HEK293 (cell line): ENCODE results near the gene ENAH.

ENCODE experiments used
- BCL6B ChIP-seq: fragments of 450-650 bp; formaldehyde crosslinking; IDR thresholded peaks from 2 replicates; pipeline ENCODE4 v1.5.1; 2017; ENCODE audit warnings: missing biosample characterization, missing genetic modification characterization
- IKZF3 ChIP-seq: fragments of 450-650 bp; IDR thresholded peaks from 2 replicates; pipeline ENCODE4 v1.5.0; 2018; ENCODE audit warnings: missing biosample characterization, mild to moderate bottlenecking, missing genetic modification characterization, moderate library complexity
- KLF17 ChIP-seq: fragments of 450-650 bp; formaldehyde crosslinking; IDR thresholded peaks from 2 replicates; pipeline ENCODE4 v1.5.1; 2016; ENCODE audit warnings: missing biosample characterization, missing genetic modification characterization
- PRDM2 ChIP-seq: fragments of 450-650 bp; formaldehyde crosslinking; IDR thresholded peaks from 2 replicates; pipeline ENCODE4 v1.5.1; 2016; ENCODE audit warnings: missing biosample characterization, missing genetic modification characterization, borderline replicate concordance
- REPIN1 ChIP-seq: fragments of 450-650 bp; formaldehyde crosslinking; IDR thresholded peaks from 2 replicates; pipeline ENCODE4 v1.5.1; 2017; ENCODE audit warnings: missing biosample characterization, missing genetic modification characterization, low read depth
- TCF7L2 ChIP-seq: IDR thresholded peaks from 2 replicates; pipeline ENCODE4 v1.6.1; 2011; ENCODE audit warnings: low read depth, mild to moderate bottlenecking, inconsistent platforms, low read length, moderate library complexity, borderline replicate concordance
- WT1 ChIP-seq: fragments of 450-650 bp; formaldehyde crosslinking; IDR thresholded peaks from 2 replicates; pipeline ENCODE4 v1.5.1; 2016; ENCODE audit warnings: missing biosample characterization, missing genetic modification characterization
- ZBTB21 ChIP-seq: fragments of 450-650 bp; formaldehyde crosslinking; IDR thresholded peaks from 2 replicates; pipeline ENCODE4 v1.5.1; 2017; ENCODE audit warnings: missing biosample characterization, missing genetic modification characterization
- ZBTB8A ChIP-seq: fragments of 450-650 bp; formaldehyde crosslinking; IDR thresholded peaks from 2 replicates; pipeline ENCODE4 v1.5.1; 2016; ENCODE audit warnings: missing biosample characterization, missing genetic modification characterization
- ZFP41 ChIP-seq: fragments of 450-650 bp; formaldehyde crosslinking; IDR thresholded peaks from 2 replicates; pipeline ENCODE4 v1.5.1; 2016; ENCODE audit warnings: missing biosample characterization, missing genetic modification characterization, borderline replicate concordance
- ZNF10 ChIP-seq: fragments of 450-650 bp; formaldehyde crosslinking; IDR thresholded peaks from 2 replicates; pipeline ENCODE4 v1.5.1; 2017; ENCODE audit warnings: missing biosample characterization, missing genetic modification characterization
- ZNF16 ChIP-seq: fragments of 450-650 bp; formaldehyde crosslinking; IDR thresholded peaks from 2 replicates; pipeline ENCODE4 v1.5.1; 2016; ENCODE audit warnings: low read depth, missing biosample characterization, missing genetic modification characterization
- ZNF248 ChIP-seq: fragments of 450-650 bp; formaldehyde crosslinking; IDR thresholded peaks from 2 replicates; pipeline ENCODE4 v1.5.1; 2017; ENCODE audit warnings: missing biosample characterization, missing genetic modification characterization
- ZNF274 ChIP-seq, 2 experiments: fragments of 200-500 bp in 1 of 2; fragments of 450-650 bp in 1 of 2; sonication (Bioruptor generic) in 1 of 2; formaldehyde crosslinking in 1 of 2; IDR thresholded peaks; 2 replicates each; pipeline versions ENCODE4 v1.5.1 to v1.6.1; 2014 to 2016; ENCODE audit warnings: borderline replicate concordance in 1 of 2, inconsistent platforms in 1 of 2, low read length in 1 of 2, missing biosample characterization in 1 of 2, missing genetic modification characterization in 1 of 2
- ZNF324 ChIP-seq: fragments of 450-650 bp; formaldehyde crosslinking; IDR thresholded peaks from 2 replicates; pipeline ENCODE4 v1.5.1; 2016; ENCODE audit warnings: missing biosample characterization, missing genetic modification characterization
- ZNF354C ChIP-seq: fragments of 450-650 bp; formaldehyde crosslinking; IDR thresholded peaks from 2 replicates; pipeline ENCODE4 v1.5.1; 2016; ENCODE audit warnings: missing biosample characterization, missing genetic modification characterization, low read depth, borderline replicate concordance
- ZNF416 ChIP-seq: fragments of 450-650 bp; formaldehyde crosslinking; IDR thresholded peaks from 2 replicates; pipeline ENCODE4 v1.5.1; 2016; ENCODE audit warnings: missing biosample characterization, missing genetic modification characterization
- ZNF48 ChIP-seq: fragments of 450-650 bp; formaldehyde crosslinking; IDR thresholded peaks from 2 replicates; pipeline ENCODE4 v1.5.1; 2016; ENCODE audit warnings: missing biosample characterization, missing genetic modification characterization
- ZNF571 ChIP-seq: fragments of 450-650 bp; formaldehyde crosslinking; IDR thresholded peaks from 2 replicates; pipeline ENCODE4 v1.5.0; 2017; ENCODE audit warnings: missing biosample characterization, missing genetic modification characterization
- ZNF747 ChIP-seq: fragments of 450-650 bp; formaldehyde crosslinking; IDR thresholded peaks from 2 replicates; pipeline ENCODE4 v1.5.1; 2016; ENCODE audit warnings: missing biosample characterization, missing genetic modification characterization
- ZNF843 ChIP-seq: fragments of 450-650 bp; formaldehyde crosslinking; IDR thresholded peaks from 2 replicates; pipeline ENCODE4 v1.5.1; 2016; ENCODE audit warnings: missing biosample characterization, missing genetic modification characterization
- ZSCAN16 ChIP-seq: fragments of 450-650 bp; formaldehyde crosslinking; IDR thresholded peaks from 2 replicates; pipeline ENCODE4 v1.5.1; 2016; ENCODE audit warnings: missing biosample characterization, missing genetic modification characterization
- ZSCAN4 ChIP-seq: fragments of 450-650 bp; formaldehyde crosslinking; IDR thresholded peaks from 2 replicates; pipeline ENCODE4 v1.5.1; 2017; ENCODE audit warnings: missing biosample characterization, missing genetic modification characterization
- TF ChIP-seq, protein P1 (sequence below): fragments of 450-650 bp; formaldehyde crosslinking; IDR thresholded peaks from 2 replicates; pipeline ENCODE4 v1.5.1; 2016; ENCODE audit warnings: missing biosample characterization, missing genetic modification characterization

Gene ENAH

GRCh38 chr1:225607355-225607754 is 45.6 kb downstream of the ENAH start (continued):
- TF ChIP-seq, protein P1, sequence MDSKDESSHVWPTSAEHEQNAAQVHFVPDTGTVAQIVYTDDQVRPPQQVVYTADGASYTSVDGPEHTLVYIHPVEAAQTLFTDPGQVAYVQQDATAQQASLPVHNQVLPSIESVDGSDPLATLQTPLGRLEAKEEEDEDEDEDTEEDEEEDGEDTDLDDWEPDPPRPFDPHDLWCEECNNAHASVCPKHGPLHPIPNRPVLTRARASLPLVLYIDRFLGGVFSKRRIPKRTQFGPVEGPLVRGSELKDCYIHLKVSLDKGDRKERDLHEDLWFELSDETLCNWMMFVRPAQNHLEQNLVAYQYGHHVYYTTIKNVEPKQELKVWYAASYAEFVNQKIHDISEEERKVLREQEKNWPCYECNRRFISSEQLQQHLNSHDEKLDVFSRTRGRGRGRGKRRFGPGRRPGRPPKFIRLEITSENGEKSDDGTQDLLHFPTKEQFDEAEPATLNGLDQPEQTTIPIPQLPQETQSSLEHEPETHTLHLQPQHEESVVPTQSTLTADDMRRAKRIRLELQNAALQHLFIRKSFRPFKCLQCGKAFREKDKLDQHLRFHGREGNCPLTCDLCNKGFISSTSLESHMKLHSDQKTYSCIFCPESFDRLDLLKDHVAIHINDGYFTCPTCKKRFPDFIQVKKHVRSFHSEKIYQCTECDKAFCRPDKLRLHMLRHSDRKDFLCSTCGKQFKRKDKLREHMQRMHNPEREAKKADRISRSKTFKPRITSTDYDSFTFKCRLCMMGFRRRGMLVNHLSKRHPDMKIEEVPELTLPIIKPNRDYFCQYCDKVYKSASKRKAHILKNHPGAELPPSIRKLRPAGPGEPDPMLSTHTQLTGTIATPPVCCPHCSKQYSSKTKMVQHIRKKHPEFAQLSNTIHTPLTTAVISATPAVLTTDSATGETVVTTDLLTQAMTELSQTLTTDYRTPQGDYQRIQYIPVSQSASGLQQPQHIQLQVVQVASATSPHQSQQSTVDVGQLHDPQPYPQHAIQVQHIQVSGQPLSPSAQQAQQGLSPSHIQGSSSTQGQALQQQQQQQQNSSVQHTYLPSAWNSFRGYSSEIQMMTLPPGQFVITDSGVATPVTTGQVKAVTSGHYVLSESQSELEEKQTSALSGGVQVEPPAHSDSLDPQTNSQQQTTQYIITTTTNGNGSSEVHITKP (tag by site-specific recombination), result peak; percentile 87
- no peak for TF ChIP-seq PRDM2
- no peak for TF ChIP-seq ZSCAN16 (tag by site-specific recombination)
- no peak for TF ChIP-seq ZBTB8A (tag by site-specific recombination)
- no peak for TF ChIP-seq TCF7L2
- TF ChIP-seq REPIN1 (tag by site-specific recombination), result peak; percentile 57; the same call in 1 of the 2 replicates
- TF ChIP-seq ZNF324, result no peak
- TF ChIP-seq ZNF48 (tag by site-specific recombination), result no peak
- peak; percentile 63 for TF ChIP-seq BCL6B (tag by site-specific recombination)
- TF ChIP-seq ZFP41 (tag by site-specific recombination), result no peak
- TF ChIP-seq ZNF248 (tag by site-specific recombination), result no peak
- TF ChIP-seq ZNF354C (tag by site-specific recombination), result no peak
- TF ChIP-seq ZNF843 (tag by site-specific recombination), result peak; percentile 83
- TF ChIP-seq ZNF416, result no peak
- no peak for TF ChIP-seq ZSCAN4
- peak; percentile 59; the same call in 1 of the 2 replicates for TF ChIP-seq KLF17 (tag by site-specific recombination)
- no peak for TF ChIP-seq ZNF747 (tag by site-specific recombination)
- peak; percentile 74 for TF ChIP-seq IKZF3
- no peak for TF ChIP-seq ZBTB21 (tag by site-specific recombination)
- TF ChIP-seq WT1 (tag by site-specific recombination), result peak; percentile 95
- TF ChIP-seq ZNF571, result no peak
- no peak for TF ChIP-seq ZNF10
- no peak for TF ChIP-seq ZNF274 (IDR thresholded peaks at IDR 0.05; ENCODE audit: low read length)
- TF ChIP-seq ZNF274 (tag by site-specific recombination; IDR thresholded peaks at IDR 0.05; ENCODE audit: borderline replicate concordance), result no peak
- TF ChIP-seq ZNF16 (tag by site-specific recombination), result no peak
